Panc1 (cell line): ENCODE data around the gene WASHC3. TPM values are rescaled to one million over a fixed set of nuclear protein-coding genes. Genes with fewer than 3 reads are reported as not detected.

Experiments
- ATAC-seq: fragments of 200-7000 bp; cut with Tn5 transposase; 2 replicates; pipeline ENCODE4 v1.9.1; 2020; ENCODE audit warnings: mild to moderate bottlenecking, moderate library complexity
- BruUV-seq: library from RNA; stranded (reverse); fragments of 400-500 nt; replicated peaks from 2 replicates; lab custom pipeline; 2021; lab: Mats Ljungman, UMichigan
- CTCF ChIA-PET: fragments of 300-600 bp; sonication (Branson Sonifier 250); formaldehyde crosslinking; loops from one replicate; lab custom pipeline; 2022; ENCODE audit warnings: antibody characterized with exemption; lab: Charles Lee
- POLR2A ChIA-PET: fragments of 300-600 bp; sonication (Branson Sonifier 250); formaldehyde crosslinking; loops from one replicate; lab custom pipeline; 2022; ENCODE audit warnings: antibody characterized with exemption; lab: Charles Lee
- DNase-seq: peaks from one replicate; pipeline ENCODE4 v3.0.0-alpha.2; 2010; ENCODE audit warnings: low read depth, low spot score
- H3K27ac ChIP-seq: 2 replicates; pipeline ENCODE4 v1.5.1; 2011; ENCODE audit warnings: mild to moderate bottlenecking, low read length, inconsistent platforms
- H3K27me3 ChIP-seq: fragments of 200-500 bp; sonication (Bioruptor generic); 2 replicates; pipeline ENCODE4 v1.6.0; 2014; ENCODE audit warnings: low read length, inconsistent platforms; ENCODE audit not compliant: control insufficient read depth, insufficient read depth
- H3K36me3 ChIP-seq: fragments of 200-500 bp; sonication (Bioruptor generic); 2 replicates; pipeline ENCODE4 v1.5.1; 2014; ENCODE audit warnings: inconsistent platforms, mild to moderate bottlenecking, low read length, moderate library complexity; ENCODE audit not compliant: control insufficient read depth, insufficient read depth
- H3K4me1 ChIP-seq: 2 replicates; pipeline ENCODE4 v1.5.1; 2011; ENCODE audit warnings: inconsistent platforms, mild to moderate bottlenecking, low read length, moderate library complexity; ENCODE audit not compliant: control insufficient read depth, insufficient read depth
- H3K4me3 ChIP-seq, 2 experiments: 2 replicates each; pipeline ENCODE4 v1.5.1; 2011 to 2012; ENCODE audit warnings: low read depth in 2 of 2, low read length in 2 of 2, mild to moderate bottlenecking in 2 of 2, inconsistent platforms in 1 of 2, moderate library complexity in 1 of 2
- H3K9me3 ChIP-seq: fragments of 200-500 bp; sonication (Bioruptor generic); 2 replicates; pipeline ENCODE4 v1.5.1; 2014; ENCODE audit warnings: low read depth, mild to moderate bottlenecking, inconsistent platforms, low read length, moderate library complexity; ENCODE audit not compliant: control insufficient read depth, insufficient read depth
- POLR2AphosphoS5 ChIP-seq: IDR thresholded peaks from 2 replicates; pipeline ENCODE4 v1.6.1; 2012; ENCODE audit warnings: mild to moderate bottlenecking, low read depth, low read length, moderate library complexity
- SIN3A ChIP-seq: IDR thresholded peaks from 2 replicates; pipeline ENCODE4 v1.6.1; 2012; ENCODE audit warnings: low read depth, mild to moderate bottlenecking, low read length, moderate library complexity, borderline replicate concordance; ENCODE audit not compliant: insufficient read depth
- TCF7L2 ChIP-seq: IDR thresholded peaks from 2 replicates; pipeline ENCODE4 v1.6.1; 2011; ENCODE audit warnings: mild to moderate bottlenecking, low read depth, low read length, inconsistent platforms
- in situ Hi-C: cut with HindIII; loops from 2 replicates; pipeline ENCODE4 v1.10.0; 2016; ENCODE audit warnings: low sequenced_read_pairs, low pct_unique_long_range_greater_than_20kb
- intact Hi-C: fragments of 100-400 bp; cut with micrococcal nuclease; formaldehyde crosslinking; loops from one replicate; pipeline ENCODE4 v1.10.0; 2022; ENCODE audit not compliant: unreplicated experiment
- total RNA-seq: library from RNA; stranded (reverse); gene quantifications from one replicate; pipeline ENCODE4 v1.2.1, GENCODE V29; 2021; ENCODE audit not compliant: unreplicated experiment
- TF ChIP-seq, protein P1 (sequence below), 2 experiments: IDR thresholded peaks; 2 replicates each; pipeline ENCODE4 v1.6.1; 2011 to 2012; ENCODE audit warnings: low read depth in 2 of 2, control low read depth in 1 of 2, low read length in 1 of 2, mild to moderate bottlenecking in 1 of 2, moderate library complexity in 1 of 2; ENCODE audit not compliant: insufficient read depth in 1 of 2
- TF ChIP-seq, protein P2 (sequence below): fragments of 450-650 bp; IDR thresholded peaks from 2 replicates; pipeline ENCODE4 v1.5.1; 2017; ENCODE audit warnings: mild to moderate bottlenecking

WASHC3 gene
- total RNA-seq, 1 experiment from 2014 or later: 21.5 TPM

DNA sequence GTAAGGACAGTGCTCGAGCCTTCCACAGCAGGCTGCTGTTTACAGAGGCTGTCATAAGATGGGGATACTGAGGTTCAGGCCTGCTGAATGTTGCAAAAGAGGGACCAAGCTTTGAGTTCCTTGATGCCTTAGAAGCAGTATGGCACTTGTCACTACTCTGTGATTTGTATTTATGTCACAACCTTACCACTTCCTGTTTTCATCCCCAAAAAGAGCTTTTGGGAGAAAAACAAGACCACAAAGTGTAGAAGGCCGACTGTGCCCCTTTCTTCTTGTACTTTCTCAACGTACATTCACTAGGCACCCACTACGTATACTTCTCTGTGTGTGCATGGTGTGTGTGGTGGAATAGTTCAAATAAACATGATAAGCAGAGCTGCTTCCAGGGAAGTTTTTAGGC lies 94.3 kb downstream of the WASHC3 start:
- Histone ChIP-seq H3K27ac (no peak overlapping the region), H3K27me3 (no peaks in the 10 kb centered on the region), H3K36me3 (no peaks in the 10 kb centered on the region), H3K4me3 (no peak overlapping the region), H3K4me1 (no peaks in the 10 kb centered on the region), H3K9me3 (no peaks in the 10 kb centered on the region)
- intact Hi-C loops: no loop called here
- in situ Hi-C loops: no loop called here
- DNase-seq: no peak
- no peak for ATAC-seq
- POLR2A ChIA-PET: no interaction called here
- CTCF ChIA-PET: no interaction called here
- BruUV-seq: no TSS peak
- TF ChIP-seq TCF7L2 (no peak), SIN3A (no peak), POLR2AphosphoS5 (no peak)
- TF ChIP-seq, protein P1, sequence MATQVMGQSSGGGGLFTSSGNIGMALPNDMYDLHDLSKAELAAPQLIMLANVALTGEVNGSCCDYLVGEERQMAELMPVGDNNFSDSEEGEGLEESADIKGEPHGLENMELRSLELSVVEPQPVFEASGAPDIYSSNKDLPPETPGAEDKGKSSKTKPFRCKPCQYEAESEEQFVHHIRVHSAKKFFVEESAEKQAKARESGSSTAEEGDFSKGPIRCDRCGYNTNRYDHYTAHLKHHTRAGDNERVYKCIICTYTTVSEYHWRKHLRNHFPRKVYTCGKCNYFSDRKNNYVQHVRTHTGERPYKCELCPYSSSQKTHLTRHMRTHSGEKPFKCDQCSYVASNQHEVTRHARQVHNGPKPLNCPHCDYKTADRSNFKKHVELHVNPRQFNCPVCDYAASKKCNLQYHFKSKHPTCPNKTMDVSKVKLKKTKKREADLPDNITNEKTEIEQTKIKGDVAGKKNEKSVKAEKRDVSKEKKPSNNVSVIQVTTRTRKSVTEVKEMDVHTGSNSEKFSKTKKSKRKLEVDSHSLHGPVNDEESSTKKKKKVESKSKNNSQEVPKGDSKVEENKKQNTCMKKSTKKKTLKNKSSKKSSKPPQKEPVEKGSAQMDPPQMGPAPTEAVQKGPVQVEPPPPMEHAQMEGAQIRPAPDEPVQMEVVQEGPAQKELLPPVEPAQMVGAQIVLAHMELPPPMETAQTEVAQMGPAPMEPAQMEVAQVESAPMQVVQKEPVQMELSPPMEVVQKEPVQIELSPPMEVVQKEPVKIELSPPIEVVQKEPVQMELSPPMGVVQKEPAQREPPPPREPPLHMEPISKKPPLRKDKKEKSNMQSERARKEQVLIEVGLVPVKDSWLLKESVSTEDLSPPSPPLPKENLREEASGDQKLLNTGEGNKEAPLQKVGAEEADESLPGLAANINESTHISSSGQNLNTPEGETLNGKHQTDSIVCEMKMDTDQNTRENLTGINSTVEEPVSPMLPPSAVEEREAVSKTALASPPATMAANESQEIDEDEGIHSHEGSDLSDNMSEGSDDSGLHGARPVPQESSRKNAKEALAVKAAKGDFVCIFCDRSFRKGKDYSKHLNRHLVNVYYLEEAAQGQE (IDR thresholded peaks at IDR 0.05; ENCODE audit: insufficient read depth in 1 of 2, low read depth in 2 of 2, low read length in 1 of 2): no peak
- TF ChIP-seq, protein P2, sequence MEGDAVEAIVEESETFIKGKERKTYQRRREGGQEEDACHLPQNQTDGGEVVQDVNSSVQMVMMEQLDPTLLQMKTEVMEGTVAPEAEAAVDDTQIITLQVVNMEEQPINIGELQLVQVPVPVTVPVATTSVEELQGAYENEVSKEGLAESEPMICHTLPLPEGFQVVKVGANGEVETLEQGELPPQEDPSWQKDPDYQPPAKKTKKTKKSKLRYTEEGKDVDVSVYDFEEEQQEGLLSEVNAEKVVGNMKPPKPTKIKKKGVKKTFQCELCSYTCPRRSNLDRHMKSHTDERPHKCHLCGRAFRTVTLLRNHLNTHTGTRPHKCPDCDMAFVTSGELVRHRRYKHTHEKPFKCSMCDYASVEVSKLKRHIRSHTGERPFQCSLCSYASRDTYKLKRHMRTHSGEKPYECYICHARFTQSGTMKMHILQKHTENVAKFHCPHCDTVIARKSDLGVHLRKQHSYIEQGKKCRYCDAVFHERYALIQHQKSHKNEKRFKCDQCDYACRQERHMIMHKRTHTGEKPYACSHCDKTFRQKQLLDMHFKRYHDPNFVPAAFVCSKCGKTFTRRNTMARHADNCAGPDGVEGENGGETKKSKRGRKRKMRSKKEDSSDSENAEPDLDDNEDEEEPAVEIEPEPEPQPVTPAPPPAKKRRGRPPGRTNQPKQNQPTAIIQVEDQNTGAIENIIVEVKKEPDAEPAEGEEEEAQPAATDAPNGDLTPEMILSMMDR: no peak

DNA sequence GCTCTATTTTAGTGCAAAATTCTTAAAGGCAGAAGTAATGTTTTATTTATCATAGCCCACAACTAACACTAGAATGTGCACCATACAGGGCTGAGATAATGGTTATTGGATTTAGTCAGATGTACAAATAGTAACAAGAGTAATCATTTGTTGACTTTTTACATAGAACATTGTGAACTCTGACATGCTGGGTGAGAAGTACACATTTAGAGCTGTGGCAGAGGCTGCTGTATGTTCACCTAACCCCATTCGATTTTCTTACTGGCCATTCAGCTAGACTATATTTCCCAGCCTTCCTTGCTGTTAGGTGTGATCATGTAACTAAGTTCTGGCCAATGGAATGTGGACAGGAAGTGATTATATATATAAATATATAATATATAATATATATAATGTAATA lies 95.3 kb downstream of the WASHC3 start:
- intact Hi-C loops: no loop called here
- no peak overlapping the region for H3K4me3 ChIP-seq
- no peak overlapping the region for H3K27ac ChIP-seq
- in situ Hi-C loops: no loop called here
- no peaks in the 10 kb centered on the region for H3K36me3 ChIP-seq
- H3K9me3 ChIP-seq: no peaks in the 10 kb centered on the region
- no peaks in the 10 kb centered on the region for H3K27me3 ChIP-seq
- DNase-seq (no peak), ATAC-seq (no peak)
- TF ChIP-seq SIN3A: no peak
- TF ChIP-seq, protein P1 (IDR thresholded peaks at IDR 0.05; ENCODE audit: insufficient read depth in 1 of 2, low read depth in 2 of 2, low read length in 1 of 2): no peak
- TF ChIP-seq POLR2AphosphoS5: no peak
- TF ChIP-seq, protein P2: no peak
- no peak for TF ChIP-seq TCF7L2
- ChIA-PET POLR2A (no interaction called here), CTCF (interaction anchor here (0.6 kb wide), 1 partner anchor 51 kb away, joined by 7 read pairs; no protein-coding TSS in a partner anchor)
- H3K4me1 ChIP-seq: no peaks in the 10 kb centered on the region
- BruUV-seq: no TSS peak
